H9 (cell line): ENCODE results near the gene ZMIZ1. TPM values are rescaled to one million over a fixed set of nuclear protein-coding genes. Genes with fewer than 3 reads are reported as not detected.

ENCODE experiments used
- DNase-seq: peaks from one replicate; pipeline ENCODE4 v3.0.0-alpha.2; 2017
- H2AFZ ChIP-seq: one replicate; pipeline ENCODE4 v1.6.1; 2013; ENCODE audit warnings: mild to moderate bottlenecking, low read length, control low read depth, moderate library complexity
- H2AK5ac ChIP-seq: 2 replicates; pipeline ENCODE4 v1.6.1; 2013; ENCODE audit warnings: low read length, control low read depth, mixed read lengths; ENCODE audit not compliant: insufficient read length
- H2BK120ac ChIP-seq: one replicate; pipeline ENCODE4 v1.6.1; 2013; ENCODE audit warnings: low read depth, mild to moderate bottlenecking, low read length, control low read depth, inconsistent platforms; ENCODE audit not compliant: poor library complexity, severe bottlenecking
- H2BK12ac ChIP-seq: 2 replicates; pipeline ENCODE4 v1.6.1; 2013; ENCODE audit warnings: low read length, control low read depth, mixed read lengths, low read depth; ENCODE audit not compliant: insufficient read length
- H2BK15ac ChIP-seq: 2 replicates; pipeline ENCODE4 v1.6.1; 2013; ENCODE audit warnings: low read depth, low read length, control low read depth
- H2BK20ac ChIP-seq: one replicate; pipeline ENCODE4 v1.6.1; 2013; ENCODE audit warnings: low read depth, mild to moderate bottlenecking, low read length, control low read depth, inconsistent platforms; ENCODE audit not compliant: poor library complexity, severe bottlenecking
- H2BK5ac ChIP-seq: 2 replicates; pipeline ENCODE4 v1.6.1; 2013; ENCODE audit warnings: low read length, control low read depth, mixed read lengths; ENCODE audit not compliant: insufficient read length
- H3K14ac ChIP-seq: 2 replicates; pipeline ENCODE4 v1.6.1; 2013; ENCODE audit warnings: low read length, control low read depth; ENCODE audit not compliant: insufficient read depth
- H3K18ac ChIP-seq: 2 replicates; pipeline ENCODE4 v1.6.1; 2013; ENCODE audit warnings: low read depth, mild to moderate bottlenecking, mixed read lengths, low read length, control low read depth; ENCODE audit not compliant: insufficient read length
- H3K23ac ChIP-seq: 2 replicates; pipeline ENCODE4 v1.6.1; 2013; ENCODE audit warnings: low read length, control low read depth, mixed read lengths, low read depth; ENCODE audit not compliant: insufficient read length
- H3K23me2 ChIP-seq: 2 replicates; pipeline ENCODE4 v1.6.1; 2013; ENCODE audit warnings: low read depth, mild to moderate bottlenecking, mixed read lengths, low read length, control low read depth; ENCODE audit not compliant: insufficient read length, poor library complexity, severe bottlenecking
- H3K27ac ChIP-seq: 2 replicates; pipeline ENCODE4 v1.5.1; 2013; ENCODE audit warnings: low read length, control low read depth, mixed read lengths, low read depth; ENCODE audit not compliant: insufficient read length
- H3K27me3 ChIP-seq: 2 replicates; pipeline ENCODE4 v1.6.1; 2013; ENCODE audit warnings: low read length, control low read depth, inconsistent platforms; ENCODE audit not compliant: insufficient read depth
- H3K4ac ChIP-seq: 2 replicates; pipeline ENCODE4 v1.6.1; 2013; ENCODE audit warnings: low read depth, mild to moderate bottlenecking, control low read depth, inconsistent platforms, low read length, moderate library complexity
- H3K4me1 ChIP-seq: 2 replicates; pipeline ENCODE4 v1.6.1; 2013; ENCODE audit warnings: low read length, control low read depth, inconsistent platforms; ENCODE audit not compliant: insufficient read depth
- H3K4me2 ChIP-seq: 2 replicates; pipeline ENCODE4 v1.6.1; 2013; ENCODE audit warnings: low read length, control low read depth, mixed read lengths; ENCODE audit not compliant: insufficient read length, insufficient read depth
- H3K56ac ChIP-seq: 2 replicates; pipeline ENCODE4 v1.6.1; 2013; ENCODE audit warnings: low read depth, mild to moderate bottlenecking, mixed read lengths, low read length, control low read depth; ENCODE audit not compliant: insufficient read length
- H3K79me1 ChIP-seq: 2 replicates; pipeline ENCODE4 v1.6.1; 2013; ENCODE audit warnings: low read depth, mild to moderate bottlenecking, moderate library complexity, low read length, control low read depth, inconsistent platforms; ENCODE audit not compliant: insufficient read depth, poor library complexity, severe bottlenecking
- H3K79me2 ChIP-seq: 2 replicates; pipeline ENCODE4 v1.6.1; 2013; ENCODE audit warnings: low read length, control low read depth, inconsistent platforms; ENCODE audit not compliant: insufficient read depth
- H3K9ac ChIP-seq: 2 replicates; pipeline ENCODE4 v1.6.1; 2013; ENCODE audit warnings: low read length, control low read depth, mixed read lengths; ENCODE audit not compliant: insufficient read length; ENCODE audit errors: extremely low read depth
- H3K9me3 ChIP-seq: one replicate; pipeline ENCODE4 v1.6.1; 2013; ENCODE audit warnings: low read depth, low read length, inconsistent platforms; ENCODE audit not compliant: control insufficient read depth
- H3T11ph ChIP-seq: one replicate; pipeline ENCODE4 v1.6.1; 2013; ENCODE audit warnings: mild to moderate bottlenecking, low read length, control low read depth, inconsistent platforms
- H4K20me1 ChIP-seq: one replicate; pipeline ENCODE4 v1.6.1; 2013; ENCODE audit not compliant: control insufficient read depth, insufficient read length, insufficient read depth
- H4K5ac ChIP-seq: 2 replicates; pipeline ENCODE4 v1.6.1; 2013; ENCODE audit warnings: low read depth, mild to moderate bottlenecking, mixed read lengths, low read length, control low read depth; ENCODE audit not compliant: insufficient read length
- H4K8ac ChIP-seq: replicated peaks from 2 replicates; pipeline ENCODE4 v1.6.1; 2013; ENCODE audit warnings: low read length, control low read depth, mixed read lengths, low read depth; ENCODE audit not compliant: insufficient read length
- H4K91ac ChIP-seq: 2 replicates; pipeline ENCODE4 v1.6.1; 2013; ENCODE audit warnings: low read depth, mild to moderate bottlenecking, moderate library complexity, mixed read lengths, low read length, control low read depth; ENCODE audit not compliant: insufficient read length
- H3K27ac Mint-ChIP-seq, 3 experiments: 2 replicates in 2 of 3; 3 replicates in 1 of 3; pipeline ENCODE4 v1.8.0; 2020 to 2021; ENCODE audit warnings: mixed read lengths in 3 of 3, mild to moderate bottlenecking in 1 of 3, moderate library complexity in 1 of 3
- H3K27me3 Mint-ChIP-seq: 2 replicates; pipeline ENCODE4 v1.8.0; 2021; ENCODE audit warnings: low read depth, mild to moderate bottlenecking, moderate library complexity, mixed read lengths
- H3K36me3 Mint-ChIP-seq, 3 experiments: 2 replicates in 2 of 3; 3 replicates in 1 of 3; pipeline ENCODE4 v1.8.0; 2020 to 2021; ENCODE audit warnings: low read depth in 3 of 3, mixed read lengths in 3 of 3; ENCODE audit not compliant: insufficient read depth in 1 of 3
- H3K4me1 Mint-ChIP-seq, 2 experiments: 2 replicates each; pipeline ENCODE4 v1.8.0; 2020; ENCODE audit warnings: mixed read lengths in 2 of 2
- H3K4me3 Mint-ChIP-seq, 2 experiments: 2 replicates in 1 of 2; 3 replicates in 1 of 2; pipeline ENCODE4 v1.8.0; 2020 to 2021; ENCODE audit warnings: mild to moderate bottlenecking in 2 of 2, mixed read lengths in 2 of 2, moderate library complexity in 1 of 2
- H3K9me3 Mint-ChIP-seq, 2 experiments: 2 replicates in 1 of 2; 3 replicates in 1 of 2; pipeline ENCODE4 v1.8.0; 2020; ENCODE audit warnings: mild to moderate bottlenecking in 2 of 2, mixed read lengths in 2 of 2, moderate library complexity in 1 of 2
- WGBS: extraction: QIAGEN DNeasy Blood & Tissue Kit; methylation state at CpG from one replicate; pipeline ENCODE4 v1.1.7; 2013; ENCODE audit warnings: missing lambda C conversion rate, low lambda C conversion rate, mixed read lengths; ENCODE audit not compliant: insufficient read length; ENCODE audit errors: extremely low coverage; 5-methylcytosine and 5-hydroxymethylcytosine counted together
- total RNA-seq: library from RNA; stranded (reverse); gene quantifications from 2 replicates; pipeline ENCODE4 v1.2.1, GENCODE V29; 2021
- TF ChIP-seq, protein P1 (sequence below): fragments of 200-600 bp; sonication (generic); conservative IDR thresholded peaks from 3 replicates; pipeline ENCODE4 v1.8.0; 2021; ENCODE audit warnings: antibody characterized with exemption, mild to moderate bottlenecking

Gene ZMIZ1
- total RNA-seq, 1 experiment from 2014 or later = 36.9 TPM

- Histone ChIP-seq H2AFZ (no peak overlapping the region), H3K79me1 (peaks cover 8% of the 10 kb centered on the region), H3T11ph (no peak overlapping the region), H2BK15ac (no peak overlapping the region), H3K4me2 (no peak overlapping the region), H3K23me2 (no peaks in the 10 kb centered on the region), H3K9ac (no peak overlapping the region), H3K27ac (no peak overlapping the region), H4K8ac (no peak overlapping the region), H2BK5ac (no peak overlapping the region), H3K27me3 (no peaks in the 10 kb centered on the region), H4K91ac (no peak overlapping the region), H3K23ac (no peak overlapping the region), H2AK5ac (no peak overlapping the region), H2BK12ac (no peak overlapping the region), H3K79me2 (peaks cover 16% of the 10 kb centered on the region; the same call in 1 of the 2 replicates), H3K14ac (no peak overlapping the region), H3K9me3 (no peaks in the 10 kb centered on the region), H2BK20ac (no peak overlapping the region), H4K20me1 (no peaks in the 10 kb centered on the region), H3K4me1 (peaks cover 7% of the 10 kb centered on the region), H3K18ac (no peak overlapping the region), H4K5ac (no peak overlapping the region), H3K56ac (no peak overlapping the region), H2BK120ac (no peak overlapping the region), H3K4ac (no peak overlapping the region)
- Mint-ChIP-seq H3K27ac (no peak overlapping the region), H3K4me3 (no peak overlapping the region), H3K36me3 (0 out of 7 replicates have a peak, but pooled peaks cover 0 to 7% (median 0%) of the 10 kb centered on the region in 3 experiments), H3K4me1 (peaks cover 42 to 61% of the 10 kb centered on the region in 2 experiments), H3K9me3 (no peaks in the 10 kb centered on the region), H3K27me3 (no peaks in the 10 kb centered on the region)
- no CpG with 5 or more reads among the region's 15 CpGs for WGBS
- TF ChIP-seq, protein P1, sequence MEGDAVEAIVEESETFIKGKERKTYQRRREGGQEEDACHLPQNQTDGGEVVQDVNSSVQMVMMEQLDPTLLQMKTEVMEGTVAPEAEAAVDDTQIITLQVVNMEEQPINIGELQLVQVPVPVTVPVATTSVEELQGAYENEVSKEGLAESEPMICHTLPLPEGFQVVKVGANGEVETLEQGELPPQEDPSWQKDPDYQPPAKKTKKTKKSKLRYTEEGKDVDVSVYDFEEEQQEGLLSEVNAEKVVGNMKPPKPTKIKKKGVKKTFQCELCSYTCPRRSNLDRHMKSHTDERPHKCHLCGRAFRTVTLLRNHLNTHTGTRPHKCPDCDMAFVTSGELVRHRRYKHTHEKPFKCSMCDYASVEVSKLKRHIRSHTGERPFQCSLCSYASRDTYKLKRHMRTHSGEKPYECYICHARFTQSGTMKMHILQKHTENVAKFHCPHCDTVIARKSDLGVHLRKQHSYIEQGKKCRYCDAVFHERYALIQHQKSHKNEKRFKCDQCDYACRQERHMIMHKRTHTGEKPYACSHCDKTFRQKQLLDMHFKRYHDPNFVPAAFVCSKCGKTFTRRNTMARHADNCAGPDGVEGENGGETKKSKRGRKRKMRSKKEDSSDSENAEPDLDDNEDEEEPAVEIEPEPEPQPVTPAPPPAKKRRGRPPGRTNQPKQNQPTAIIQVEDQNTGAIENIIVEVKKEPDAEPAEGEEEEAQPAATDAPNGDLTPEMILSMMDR = no peak
- no peak for DNase-seq
Measured at GRCh38 chr10:79088613-79089355, 20.0 kb downstream of the ZMIZ1 start.
